Ectodermal cell (in vitro differentiated cells): ENCODE data around the gene DHX29.

ENCODE experiments used
- H3K27ac ChIP-seq: 2 replicates; pipeline ENCODE4 v1.7.0; 2013; ENCODE audit warnings: mild to moderate bottlenecking, low read depth, low read length; ENCODE audit not compliant: insufficient read depth, poor library complexity, severe bottlenecking
- H3K27me3 ChIP-seq: 2 replicates; pipeline ENCODE4 v1.7.0; 2013; ENCODE audit warnings: mild to moderate bottlenecking, low read length; ENCODE audit not compliant: insufficient read depth, control insufficient read depth, poor library complexity, severe bottlenecking
- H3K36me3 ChIP-seq: one replicate; pipeline ENCODE4 v1.7.0; 2013; ENCODE audit warnings: low read length; ENCODE audit not compliant: control insufficient read depth, insufficient read depth
- H3K4me1 ChIP-seq: one replicate; pipeline ENCODE4 v1.7.0; 2013; ENCODE audit warnings: low read length; ENCODE audit not compliant: control insufficient read depth, insufficient read depth
- H3K4me3 ChIP-seq: 2 replicates; pipeline ENCODE4 v1.7.0; 2013; ENCODE audit warnings: low read depth, low read length, control low read depth; ENCODE audit not compliant: insufficient read depth
- H3K9me3 ChIP-seq: 2 replicates; pipeline ENCODE4 v1.7.0; 2013; ENCODE audit warnings: mild to moderate bottlenecking, low read length, moderate library complexity; ENCODE audit not compliant: control insufficient read depth
- WGBS, 2 experiments: methylation state at CpG; one replicate each; pipeline ENCODE4 v1.1.7; 2013; ENCODE audit warnings: missing lambda C conversion rate in 2 of 2; 5-methylcytosine and 5-hydroxymethylcytosine counted together

The DHX29 gene

DNA sequence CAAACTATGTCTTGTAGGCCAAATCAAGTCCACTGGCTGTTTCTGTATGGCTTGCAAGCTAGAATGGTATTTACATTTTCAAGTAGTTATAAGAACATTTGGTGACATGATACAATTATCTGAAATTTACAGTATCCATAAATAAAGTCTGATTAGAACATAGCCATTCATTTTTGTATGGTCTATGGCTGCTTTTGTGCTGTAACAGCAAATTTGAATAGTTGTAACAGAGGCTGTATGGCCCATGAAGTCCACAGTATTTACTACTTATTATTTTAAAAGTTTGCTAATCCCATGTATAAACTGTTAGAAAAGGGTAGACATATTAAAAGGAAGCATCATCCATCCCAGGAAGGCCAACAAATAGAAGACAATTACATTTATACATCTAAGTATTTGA is 17.7 kb downstream of the DHX29 start:
- Histone ChIP-seq H3K36me3 (peaks cover 37% of the 10 kb centered on the region), H3K27ac (no peak overlapping the region), H3K4me1 (no peaks in the 10 kb centered on the region), H3K9me3 (no peaks in the 10 kb centered on the region), H3K27me3 (no peaks in the 10 kb centered on the region), H3K4me3 (no peak overlapping the region)

DNA sequence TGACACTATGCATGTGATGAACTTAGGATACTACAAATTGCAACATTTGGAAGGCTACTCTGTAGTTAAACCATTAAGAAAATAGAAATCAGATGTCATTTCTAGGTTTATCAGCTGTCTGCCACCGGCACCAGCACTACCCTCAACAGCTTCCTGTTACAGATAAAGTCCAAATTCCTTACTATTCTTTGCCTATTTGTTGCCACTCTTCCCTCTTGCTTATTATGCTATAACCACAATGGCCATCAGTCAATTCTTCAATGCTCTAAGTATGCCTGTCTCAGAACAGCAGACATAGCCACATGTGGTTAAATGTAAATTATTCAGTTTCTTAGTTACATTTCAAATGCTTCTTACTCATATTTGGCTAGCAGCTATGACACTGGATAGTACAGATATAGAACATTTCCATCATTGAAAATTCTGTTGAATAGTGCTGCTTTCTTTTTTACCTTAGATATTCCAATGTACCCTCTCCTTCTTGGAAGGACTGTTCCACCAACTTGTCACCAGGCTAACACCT is 21.0 kb downstream of the DHX29 start:
- peaks cover 26% of the 10 kb centered on the region for H3K36me3 ChIP-seq
- WGBS, 2 experiments: 87 to 92% methylated on average over 1 of the region's 1 CpG

DNA sequence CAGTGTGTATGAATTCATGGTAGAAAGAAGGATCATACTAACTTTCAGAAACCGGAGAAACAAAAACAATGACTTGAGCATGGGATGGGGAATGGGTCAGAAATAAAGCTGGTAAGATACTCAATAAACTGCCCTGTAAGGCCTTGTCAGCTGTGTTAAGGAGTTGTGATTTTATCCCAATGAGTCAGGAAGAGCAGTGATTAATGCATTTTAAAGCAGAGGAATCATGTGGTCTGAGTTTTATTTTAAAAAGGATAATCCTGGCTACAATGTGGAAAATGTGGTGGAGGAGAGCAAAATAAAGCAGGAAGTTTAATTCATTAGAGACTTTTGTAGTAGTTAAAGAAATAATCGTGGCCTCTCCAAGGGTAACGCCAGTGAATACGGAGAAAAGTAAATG is 28.7 kb downstream of the DHX29 start:
- Histone ChIP-seq H3K4me1 (no peaks in the 10 kb centered on the region), H3K9me3 (no peaks in the 10 kb centered on the region), H3K27me3 (no peaks in the 10 kb centered on the region), H3K4me3 (no peak overlapping the region), H3K36me3 (peaks cover 18% of the 10 kb centered on the region), H3K27ac (no peak overlapping the region)
- WGBS, 2 experiments: 94% methylated on average over 4 of the region's 4 CpGs

More for the DNA sequence above, 21.0 kb downstream of the DHX29 start:
- H3K9me3 ChIP-seq: no peaks in the 10 kb centered on the region
- no peaks in the 10 kb centered on the region for H3K4me1 ChIP-seq
- no peak overlapping the region for H3K4me3 ChIP-seq
- H3K27ac ChIP-seq: no peak overlapping the region
- no peaks in the 10 kb centered on the region for H3K27me3 ChIP-seq

DNA sequence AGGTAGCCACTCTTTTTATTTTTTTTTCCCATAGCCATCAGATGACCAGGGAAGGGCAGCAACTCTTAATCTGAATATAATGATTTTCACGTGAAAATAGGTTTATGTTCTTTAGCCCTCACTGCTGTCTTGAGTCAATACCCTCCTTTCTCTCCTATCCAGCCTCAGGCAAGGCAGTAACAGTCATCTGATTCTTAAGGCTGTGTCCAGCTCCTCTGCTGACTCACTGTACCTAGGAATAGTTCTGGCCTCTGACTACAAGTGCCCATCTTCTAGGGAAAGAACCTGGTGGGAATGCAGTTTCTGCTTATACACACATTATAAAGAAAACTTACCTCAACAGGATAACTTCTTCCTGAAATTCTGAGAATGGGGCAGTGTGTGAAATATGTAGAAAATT is 30.7 kb downstream of the DHX29 start:
- no peaks in the 10 kb centered on the region for H3K4me1 ChIP-seq
- no peak overlapping the region for H3K4me3 ChIP-seq
- H3K27ac ChIP-seq: no peak overlapping the region
- H3K27me3 ChIP-seq: no peaks in the 10 kb centered on the region
- no peaks in the 10 kb centered on the region for H3K9me3 ChIP-seq
- H3K36me3 ChIP-seq: peaks cover 15% of the 10 kb centered on the region
- 92 to 100% methylated on average over 1 of the region's 1 CpG for WGBS, 2 experiments

DNA sequence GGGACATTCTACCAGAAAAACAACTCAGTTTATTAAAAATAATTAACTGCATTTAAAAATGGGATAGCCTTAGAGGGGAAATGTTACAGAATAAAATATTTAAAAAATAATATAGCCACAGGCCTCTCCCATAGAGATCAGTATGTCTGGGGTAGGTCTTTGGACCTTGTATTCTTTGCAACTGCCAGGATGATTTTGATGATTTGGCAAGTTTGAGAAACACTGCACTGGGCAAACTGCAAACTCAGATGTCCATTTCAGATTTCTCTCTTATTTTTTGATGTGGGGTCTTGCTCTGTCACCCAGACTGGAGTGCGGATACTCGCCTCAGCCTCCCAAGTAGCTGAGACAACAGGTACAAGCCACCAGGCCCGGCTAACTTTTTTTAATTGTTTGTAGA is 49.2 kb downstream of the DHX29 start:
- peaks cover 12% of the 10 kb centered on the region for H3K36me3 ChIP-seq
- WGBS, 2 experiments: 96% methylated on average over 3 of the region's 3 CpGs

DNA sequence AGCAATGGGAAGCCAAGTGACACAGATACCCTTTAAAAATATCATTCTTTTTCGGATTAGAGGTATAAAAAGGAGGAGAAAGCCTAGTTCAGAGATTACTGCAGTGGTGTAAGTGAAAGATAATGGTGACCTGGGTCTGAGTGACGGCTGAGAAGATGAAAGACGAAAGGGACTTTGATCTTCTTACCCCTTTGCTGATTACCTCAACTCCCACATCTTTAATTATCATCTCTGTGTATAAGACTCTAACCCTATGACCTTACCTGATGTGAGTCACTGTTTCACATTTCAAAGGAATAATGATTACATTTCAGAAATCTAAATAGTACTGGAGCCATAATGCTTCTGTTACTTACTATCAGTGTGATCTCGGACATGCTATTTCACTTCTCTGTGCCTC is 52.7 kb downstream of the DHX29 start:
- Histone ChIP-seq H3K4me3 (no peak overlapping the region), H3K27me3 (no peaks in the 10 kb centered on the region), H3K9me3 (no peaks in the 10 kb centered on the region), H3K36me3 (peaks cover 10% of the 10 kb centered on the region), H3K27ac (no peak overlapping the region), H3K4me1 (no peaks in the 10 kb centered on the region)
- 91% methylated on average over 3 to 4 of the region's 4 CpGs for WGBS, 2 experiments

More for the DNA sequence above, 49.2 kb downstream of the DHX29 start:
- H3K27me3 ChIP-seq: no peaks in the 10 kb centered on the region
- no peaks in the 10 kb centered on the region for H3K4me1 ChIP-seq
- no peak overlapping the region for H3K4me3 ChIP-seq
- H3K27ac ChIP-seq: no peak overlapping the region
- no peaks in the 10 kb centered on the region for H3K9me3 ChIP-seq

DNA sequence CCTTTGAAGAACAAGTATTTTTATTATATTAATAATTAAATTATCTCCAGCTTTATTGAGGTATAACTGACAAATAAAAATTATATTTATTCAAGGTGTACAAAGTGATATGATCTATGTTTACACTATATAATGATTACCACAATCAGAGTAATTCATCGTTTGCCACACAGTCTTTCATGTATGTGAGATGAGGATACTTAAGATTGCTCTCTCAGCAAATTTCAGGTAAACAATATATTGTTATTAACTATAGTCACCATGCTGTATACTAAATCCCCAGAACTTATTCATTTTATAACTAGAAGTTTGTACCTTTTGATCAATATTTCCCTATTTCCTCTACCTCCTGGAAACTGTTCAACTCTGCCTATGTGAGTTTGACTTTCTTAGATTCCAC is 57.4 kb downstream of the DHX29 start:
- WGBS, 2 experiments: no CpG with 5 or more reads among the region's 1 CpG
- H3K4me3 ChIP-seq: no peak overlapping the region
- no peaks in the 10 kb centered on the region for H3K36me3 ChIP-seq
- no peaks in the 10 kb centered on the region for H3K27me3 ChIP-seq
- H3K27ac ChIP-seq: no peak overlapping the region
- no peaks in the 10 kb centered on the region for H3K4me1 ChIP-seq
- no peaks in the 10 kb centered on the region for H3K9me3 ChIP-seq

DNA sequence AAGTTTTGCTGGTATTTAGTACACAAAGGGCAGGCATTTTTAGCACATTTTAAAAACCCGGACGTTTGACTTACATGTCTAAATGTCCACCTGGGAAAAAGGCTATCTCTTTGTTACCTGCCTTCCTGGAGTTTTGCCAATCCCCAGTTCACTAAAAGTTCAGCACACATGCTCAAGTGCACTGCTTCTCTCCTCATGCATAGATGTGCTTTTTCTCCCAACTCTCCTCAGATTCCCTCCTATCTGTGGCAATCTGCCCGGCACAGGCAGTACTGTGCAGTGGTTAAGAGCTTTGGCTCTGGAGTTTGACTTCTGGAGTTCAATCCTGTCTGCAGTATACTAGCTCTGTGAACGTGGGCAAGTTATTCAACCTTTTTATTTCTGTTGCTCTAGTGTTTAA is 65.7 kb downstream of the DHX29 start:
- Histone ChIP-seq H3K4me3 (no peak overlapping the region), H3K27me3 (peaks cover 7% of the 10 kb centered on the region), H3K9me3 (no peaks in the 10 kb centered on the region), H3K27ac (no peak overlapping the region), H3K4me1 (no peaks in the 10 kb centered on the region), H3K36me3 (no peaks in the 10 kb centered on the region)
- WGBS, 2 experiments: 85 to 91% methylated on average over 4 of the region's 4 CpGs

DNA sequence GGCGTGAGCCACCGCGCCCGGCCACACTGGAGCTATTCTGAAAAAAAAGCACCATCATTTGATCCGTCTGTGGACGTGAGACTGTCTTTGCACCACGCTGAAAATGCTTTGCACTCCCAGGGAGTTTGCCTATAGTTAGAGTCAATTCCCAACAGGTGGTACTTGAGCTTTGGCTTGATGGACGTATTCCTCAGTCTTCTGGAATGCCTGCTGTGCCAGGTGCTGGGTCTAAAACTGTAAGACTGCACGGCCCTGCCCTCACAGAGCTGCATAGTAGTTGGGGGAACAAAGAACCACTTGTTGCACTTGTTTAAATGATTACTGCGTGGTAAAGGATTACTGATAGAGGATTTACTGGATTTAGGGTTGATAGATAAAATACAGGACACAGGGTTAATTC is 70.7 kb downstream of the DHX29 start:
- Histone ChIP-seq H3K36me3 (no peaks in the 10 kb centered on the region), H3K4me3 (no peak overlapping the region), H3K4me1 (peaks cover 11% of the 10 kb centered on the region), H3K27me3 (peaks cover 56% of the 10 kb centered on the region), H3K9me3 (no peaks in the 10 kb centered on the region), H3K27ac (no peak overlapping the region)
- 70 to 73% methylated on average over 10 of the region's 10 CpGs for WGBS, 2 experiments

DNA sequence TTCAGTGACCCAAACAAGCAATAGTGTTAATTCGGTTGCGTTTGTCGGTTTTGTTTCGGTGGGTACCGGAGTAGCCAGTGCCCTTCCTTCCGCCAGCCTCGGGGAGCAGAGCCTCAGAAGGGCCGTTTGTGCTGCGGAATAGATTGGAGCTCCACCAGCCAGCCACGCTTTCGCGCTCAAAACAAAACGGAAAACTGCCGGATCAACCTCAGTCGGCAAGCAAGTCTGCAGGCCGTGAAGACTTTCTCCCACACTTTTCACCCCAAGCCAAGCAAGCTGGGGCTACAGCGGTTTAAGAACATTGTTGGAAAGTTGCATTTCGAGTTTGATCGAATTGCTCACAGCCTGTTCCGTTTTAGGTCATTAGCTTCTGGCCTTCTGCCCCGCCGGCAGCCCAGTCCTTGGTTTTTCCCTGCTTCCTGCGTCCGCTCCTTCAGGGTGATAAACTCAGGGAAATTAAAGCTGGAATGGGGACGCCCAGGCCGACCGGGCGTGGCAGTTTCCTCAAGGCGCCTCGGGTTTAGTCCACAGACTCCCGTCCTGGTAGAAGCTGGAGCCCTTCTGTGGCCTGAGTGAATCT is 73.3 kb downstream of the DHX29 start:
- Histone ChIP-seq H3K4me1 (peaks cover 11% of the 10 kb centered on the region), H3K27ac (no peak overlapping the region), H3K9me3 (no peaks in the 10 kb centered on the region), H3K4me3 (peak overlapping the region; percentile 52), H3K27me3 (peaks cover 82% of the 10 kb centered on the region), H3K36me3 (no peaks in the 10 kb centered on the region)
- WGBS, 2 experiments: 2 to 3% methylated on average over 31 of the region's 31 CpGs
